Head of caudate nucleus (tissue), 42 donors: Measurements from ENCODE around the gene CPD.

ENCODE experiments used
- DNase-seq, 42 donors: peaks; one replicate each; pipeline versions ENCODE4 v3.0.0 to v3.0.0-alpha.2; 2020 to 2021; ENCODE audit warnings: mixed read lengths in 7 of 42
- intact Hi-C: fragments of 100-400 bp; cut with DNase I; formaldehyde crosslinking; loops from one replicate; pipeline ENCODE4 v1.15.0; 2022

CPD gene

DNA sequence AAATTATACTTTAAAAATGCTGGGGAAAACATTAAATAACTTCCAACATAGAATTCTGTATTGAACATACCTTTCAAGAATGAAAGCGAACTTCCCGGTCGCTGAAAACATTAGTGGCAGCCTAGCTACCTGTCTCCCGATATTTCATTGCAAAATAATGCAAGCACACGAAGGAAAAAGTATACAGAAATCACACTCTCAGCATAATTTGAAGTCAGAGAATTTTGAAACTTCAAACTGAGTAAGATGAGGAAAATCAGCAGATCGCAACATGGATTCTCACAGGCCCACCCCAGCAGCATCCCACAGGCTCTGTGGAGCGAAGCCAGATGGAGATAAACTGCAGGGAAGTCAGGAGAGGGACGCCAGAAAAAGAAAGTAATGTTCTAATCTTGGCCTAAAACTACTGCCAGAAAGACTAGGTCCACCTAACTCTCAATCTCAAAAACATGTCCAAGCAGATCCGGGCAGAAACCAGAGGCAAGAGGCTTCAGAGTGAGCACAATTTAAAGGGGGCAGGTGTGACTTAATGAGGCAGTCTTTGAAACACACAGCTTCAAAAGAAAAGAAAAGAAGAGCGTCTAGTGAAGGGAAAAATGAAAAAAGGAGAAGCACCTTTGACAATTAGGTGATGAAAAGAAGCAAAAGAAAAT is 93.6 kb downstream of the CPD start:
- intact Hi-C loops: no loop called here
- DNase-seq: no peak

DNA sequence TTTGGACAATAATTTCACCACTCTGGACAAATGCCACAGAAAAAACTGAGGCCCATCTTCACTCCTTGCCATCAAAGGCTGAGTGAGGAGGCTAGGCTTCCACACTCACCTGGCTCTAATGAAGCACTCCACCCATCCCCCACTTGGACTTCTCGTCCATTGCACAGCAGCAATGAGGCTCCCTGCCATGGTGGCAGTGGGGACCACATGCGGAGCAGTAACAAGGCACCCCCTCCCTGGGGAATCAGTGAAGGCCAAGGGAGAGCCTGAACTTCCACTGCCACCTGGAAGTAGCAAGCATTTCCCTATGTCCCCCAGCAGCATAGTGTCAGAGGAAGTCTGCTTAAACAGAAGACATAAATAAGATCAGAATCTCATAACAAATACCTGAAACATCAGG is 96.5 kb downstream of the CPD start:
- intact Hi-C loops: no loop called here
- no peak for DNase-seq

DNA sequence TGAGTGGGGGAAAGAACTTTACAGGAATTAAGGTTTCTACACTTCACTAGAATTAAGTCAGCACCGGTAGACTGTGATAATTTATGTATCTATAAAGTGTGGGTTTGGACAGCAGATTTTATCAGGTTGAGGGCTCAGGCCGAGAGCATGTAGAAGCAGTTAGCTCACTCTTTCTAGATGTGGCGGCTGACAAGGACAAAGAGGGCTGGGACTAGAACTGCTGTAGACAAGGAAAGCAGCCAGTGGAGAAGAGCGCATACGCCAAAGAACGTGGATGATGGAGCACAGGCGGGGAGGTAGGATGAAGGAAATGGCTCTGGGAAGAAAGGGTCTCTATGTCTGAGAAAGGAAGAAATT is 98.0 kb downstream of the CPD start:
- intact Hi-C loops: no loop called here
- DNase-seq: peak in 25 of 42 donors; percentile 6 to 58 (median 21)

DNA sequence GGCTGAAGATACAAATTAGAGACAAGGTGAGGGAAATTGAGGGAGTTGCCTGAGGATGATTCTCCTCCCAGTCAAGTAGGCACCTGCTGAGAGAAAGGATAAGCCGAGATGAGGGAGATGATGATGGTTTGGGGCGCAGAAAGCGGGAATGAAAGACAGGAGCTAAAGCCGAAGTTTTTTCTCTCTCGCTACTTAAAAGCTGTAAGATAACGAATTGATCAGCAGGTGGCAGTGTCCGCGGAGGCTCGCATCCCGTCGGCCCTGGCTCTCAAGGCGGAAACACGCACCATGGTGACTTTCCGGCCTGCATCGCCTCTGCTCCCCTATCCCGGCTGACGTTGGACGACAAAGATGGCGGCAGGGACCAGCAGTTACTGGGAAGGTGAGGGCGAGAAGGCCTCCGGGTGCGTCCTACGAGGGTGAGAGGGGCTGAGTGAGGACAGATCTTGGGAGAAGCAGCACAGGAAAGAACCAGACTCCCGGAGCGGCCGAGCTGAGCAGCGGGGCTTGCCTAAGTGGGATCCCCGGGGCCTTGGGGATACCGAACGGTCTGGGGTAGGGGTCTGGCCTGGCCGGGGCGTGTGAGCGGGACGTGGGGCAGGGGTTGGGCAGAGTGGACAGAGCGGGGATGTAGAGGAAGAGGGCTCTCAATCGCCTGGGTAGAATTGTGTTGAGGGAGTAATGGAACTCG is 98.5 kb downstream of the CPD start, which contains the start of gene GOSR1:
Gene GOSR1, plus strand, starts transcription at position 326 of the 691 bp plus-strand sequence. Its CDS starts 26 bp downstream, at position 352.
- DNase-seq: peak; percentile 92 to 99 (median 96)
- intact Hi-C loops: no loop called here

GRCh38 chr17:30477774-30478115 is 99.0 kb downstream of the CPD start:
- intact Hi-C loops: no loop called here
- peak in 1 of 42 donors; percentile 28 for DNase-seq

DNA sequence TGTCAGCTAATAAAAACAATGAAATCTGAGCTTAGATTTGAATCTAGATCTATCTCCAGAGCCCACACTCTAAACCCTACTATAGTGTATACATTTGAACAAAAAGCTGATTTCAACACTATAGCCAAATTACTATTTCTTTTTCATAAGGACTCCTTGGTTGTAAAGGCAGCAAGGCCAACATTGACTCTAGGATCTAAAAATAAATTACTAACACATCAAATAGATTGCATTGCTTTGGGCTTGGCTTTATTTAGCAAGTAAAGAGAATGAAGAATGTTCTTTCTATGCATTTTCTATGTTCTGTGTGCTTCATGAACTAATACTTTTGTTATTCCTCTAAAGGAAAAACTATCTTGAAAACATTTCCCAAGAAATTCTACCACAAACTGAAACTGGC is 103.8 kb downstream of the CPD start:
- intact Hi-C loops: no loop called here
- no peak for DNase-seq

DNA sequence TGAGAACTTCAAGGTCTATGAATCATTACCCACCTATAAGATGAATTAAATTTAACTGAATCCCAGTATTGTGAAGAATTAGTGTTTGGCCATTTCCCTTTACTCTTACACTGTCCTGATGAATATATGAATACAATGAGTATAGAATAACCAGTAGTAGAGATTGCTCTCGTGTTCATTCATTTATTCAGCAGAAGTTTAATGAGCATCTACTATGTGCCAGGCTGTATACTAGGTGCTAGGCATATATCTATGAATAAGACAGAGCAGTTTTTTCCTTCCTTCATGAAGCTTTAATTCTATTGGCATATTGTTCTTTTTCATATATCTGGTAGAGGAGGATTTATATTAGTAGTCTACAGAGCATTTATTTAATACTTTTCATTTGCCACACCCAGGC is 104.4 kb downstream of the CPD start:
- intact Hi-C loops: no loop called here
- no peak for DNase-seq

DNA sequence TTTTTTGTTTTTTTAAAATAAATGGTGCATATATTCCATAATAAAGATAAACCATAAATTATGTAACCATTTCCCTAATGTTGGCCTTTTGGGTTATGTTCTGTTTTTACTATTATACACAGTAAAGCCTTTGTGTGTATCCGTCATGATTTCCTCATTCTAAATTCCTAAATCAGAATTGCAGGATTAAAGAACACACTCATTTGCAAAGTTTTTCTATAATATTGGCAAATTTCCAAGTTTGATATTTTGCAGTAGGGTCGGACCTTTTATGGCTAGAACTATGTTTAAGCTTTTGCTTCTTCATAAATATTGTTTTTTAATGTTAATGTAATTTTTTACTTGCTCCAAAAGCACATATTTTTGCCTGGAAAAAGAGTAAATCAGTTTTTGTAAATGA is 115.1 kb downstream of the CPD start:
- no peak for DNase-seq
- intact Hi-C loops: no loop called here

DNA sequence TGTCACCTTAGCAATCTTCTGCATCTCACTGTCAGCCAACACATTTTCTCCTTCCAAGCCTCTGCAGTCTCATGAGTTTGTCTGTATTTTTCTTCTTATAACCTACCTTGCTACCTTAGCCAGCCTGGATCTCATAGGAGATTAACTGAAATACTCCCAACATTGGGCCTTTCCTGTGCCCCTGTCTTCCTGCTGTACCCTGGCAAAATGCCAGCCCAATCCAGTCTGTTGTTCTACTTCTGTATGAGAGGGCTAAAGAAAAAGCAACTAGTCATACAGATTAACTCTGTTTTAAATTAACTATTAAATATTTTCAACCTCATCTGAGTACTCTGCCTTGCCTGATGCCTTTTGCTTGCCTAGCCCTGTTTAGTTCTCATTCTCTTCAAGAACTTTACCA is 116.9 kb downstream of the CPD start:
- intact Hi-C loops: no loop called here
- peak in 6 of 42 donors; percentile 6 to 63 (median 24) for DNase-seq

DNA sequence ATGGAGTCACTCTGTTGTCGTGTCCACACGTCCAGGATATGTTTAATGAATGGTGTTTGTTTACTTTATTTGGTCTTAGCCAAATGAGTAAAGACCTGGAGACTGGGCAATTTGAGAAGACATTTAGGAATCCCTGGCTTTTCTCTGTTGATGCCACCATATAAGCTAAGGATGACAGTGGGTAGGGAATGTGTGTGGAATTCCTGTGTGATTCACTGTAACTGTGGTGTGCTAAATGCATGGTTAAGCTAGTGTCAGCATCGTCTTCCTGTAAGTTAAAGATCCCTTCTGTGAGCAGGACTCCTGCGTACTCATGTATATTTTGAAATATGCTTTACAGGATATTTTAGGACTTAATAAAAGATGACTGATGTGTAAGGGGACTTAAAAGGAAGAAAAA is 124.8 kb downstream of the CPD start:
- DNase-seq: no peak
- intact Hi-C loops: no loop called here

GRCh38 chr17:30505868-30506417 is 127.2 kb downstream of the CPD start:
- DNase-seq: no peak
- intact Hi-C loops: no loop called here

DNA sequence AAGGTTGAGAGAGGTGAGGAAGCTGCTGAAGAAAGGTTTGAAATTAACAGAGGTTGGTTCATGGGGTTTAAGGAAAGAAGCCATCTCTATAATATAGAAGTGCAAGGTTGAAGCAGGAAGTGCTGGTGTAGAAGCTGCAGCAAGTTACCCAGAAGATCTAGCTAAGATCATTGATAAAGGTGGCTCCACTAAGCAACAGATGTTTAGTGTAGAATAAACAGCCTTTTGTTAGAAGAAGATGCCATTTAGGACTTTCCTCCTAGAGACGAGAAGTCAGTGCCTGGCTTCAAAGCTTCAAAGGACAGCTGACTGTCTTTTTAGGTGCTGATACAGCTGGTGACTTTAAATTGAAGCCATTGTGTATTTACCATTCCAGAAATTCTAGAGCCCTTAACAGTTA is 127.8 kb downstream of the CPD start:
- no peak for DNase-seq
- intact Hi-C loops: no loop called here

GRCh38 chr17:30513346-30513745 is 134.6 kb downstream of the CPD start:
- intact Hi-C loops: no loop called here
- no peak for DNase-seq

DNA sequence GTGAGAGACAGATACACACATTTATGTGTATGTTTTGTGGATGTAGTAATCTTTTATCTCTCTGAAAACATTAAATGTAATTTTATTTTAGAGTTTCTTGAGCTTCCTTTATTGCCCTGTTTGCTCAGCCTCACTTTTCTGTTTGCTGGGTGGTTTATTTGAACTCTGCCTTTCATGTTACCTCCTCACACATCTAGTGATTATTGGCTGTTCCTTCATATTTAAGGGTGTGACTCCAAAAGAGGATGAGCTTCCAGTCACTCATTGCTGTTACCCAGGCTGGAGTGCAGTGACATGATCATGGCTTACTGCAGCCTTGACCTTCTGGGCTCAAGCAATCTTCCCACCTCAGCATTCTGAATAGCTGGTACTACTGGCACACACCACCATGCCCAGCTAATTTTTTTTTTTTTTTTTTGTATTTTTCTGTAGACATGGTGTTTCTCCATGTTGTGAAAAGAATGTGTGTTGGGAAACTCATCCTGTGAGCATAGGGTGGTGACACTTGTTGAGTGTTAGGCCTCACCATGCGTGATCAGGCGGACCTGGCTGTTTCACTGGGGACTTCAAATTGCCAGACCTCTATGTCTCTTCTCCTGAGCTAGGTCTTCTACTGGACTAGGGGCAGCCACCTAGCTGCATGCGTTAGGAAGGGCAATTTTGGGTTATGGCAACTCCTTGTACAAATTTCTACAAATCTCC is 136.3 kb downstream of the CPD start:
- intact Hi-C loops: no loop called here
- no peak for DNase-seq

DNA sequence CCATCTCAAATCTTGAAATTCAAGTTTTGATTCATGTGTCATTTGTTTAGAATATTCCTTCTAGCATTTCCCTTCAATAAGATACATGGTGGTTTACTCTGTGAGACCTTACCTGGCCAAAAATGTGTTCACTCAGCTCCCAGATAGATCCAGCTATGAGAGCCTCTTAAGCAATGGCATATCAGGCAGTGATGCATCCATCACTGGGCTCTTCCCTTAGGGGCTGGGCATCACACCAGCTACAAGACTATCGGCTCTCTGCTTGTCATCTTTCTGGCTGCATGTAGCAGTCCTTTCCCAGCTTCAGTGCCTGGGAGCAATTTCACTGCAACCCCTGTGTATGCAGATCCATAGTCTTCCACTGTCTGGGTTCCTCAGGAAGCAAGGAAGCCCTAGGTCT is 139.1 kb downstream of the CPD start:
- intact Hi-C loops: no loop called here
- no peak for DNase-seq

DNA sequence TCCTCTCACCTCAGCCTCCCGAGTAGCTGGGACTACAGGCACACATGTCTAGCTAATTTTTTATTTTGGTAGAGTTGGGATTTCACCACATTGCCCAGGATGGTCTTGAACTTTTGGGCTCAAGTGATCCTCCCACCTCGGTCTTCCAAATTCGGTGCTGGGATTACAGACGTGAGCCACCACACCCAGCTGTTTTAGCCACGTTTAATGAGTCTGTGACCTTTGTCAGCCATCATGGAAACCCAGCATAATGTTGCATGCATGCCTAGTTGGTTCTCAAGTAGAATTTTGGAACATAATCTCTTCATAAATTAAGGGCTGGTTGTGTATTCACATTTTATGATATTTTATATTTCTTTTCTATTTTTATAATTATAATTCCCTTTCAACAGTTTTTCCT is 140.4 kb downstream of the CPD start:
- intact Hi-C loops: no loop called here
- DNase-seq: no peak
